GM12878 (cell line): Measurements from ENCODE around the gene DUSP22. TPM values are rescaled to one million over a fixed set of nuclear protein-coding genes. Genes with fewer than 3 reads are reported as not detected.

ENCODE experiments used
- ATAC-seq: fragments of 200-7000 bp; cut with Tn5 transposase; 3 replicates; pipeline ENCODE4 v1.9.1; 2020; ENCODE audit warnings: mild to moderate bottlenecking, moderate library complexity
- BruUV-seq: library from RNA; stranded (reverse); fragments of 400-500 nt; replicated peaks from 2 replicates; lab custom pipeline; 2021; lab: Mats Ljungman, UMichigan
- CTCF ChIA-PET: fragments of 300-600 bp; sonication (Branson Sonifier 250); formaldehyde crosslinking; extraction: SDS; loops from one replicate; lab custom pipeline; 2021; ENCODE audit warnings: inconsistent platforms; lab: Yijun Ruan, JAX
- POLR2A ChIA-PET: fragments of 350-600 bp; formaldehyde crosslinking; extraction: SDS; loops from one replicate; lab custom pipeline; 2021; ENCODE audit warnings: inconsistent platforms; lab: Charles Lee
- RAD21 ChIA-PET: fragments of 300-600 bp; sonication (Branson Sonifier 250); formaldehyde crosslinking; loops from one replicate; lab custom pipeline; 2023; ENCODE audit warnings: antibody characterized with exemption; ENCODE audit not compliant: unreplicated experiment; lab: Charles Lee
- SMC1A ChIA-PET: fragments of 300-600 bp; sonication (Branson Sonifier 250); formaldehyde crosslinking; loops from one replicate; lab custom pipeline; 2023; ENCODE audit not compliant: unreplicated experiment, uncharacterized antibody; lab: Charles Lee
- DNase-seq: peaks from one replicate; pipeline ENCODE4 v3.0.0-alpha.2; 2011; ENCODE audit warnings: low read depth, low spot score
- FAIRE-seq: peaks from 3 replicates; lab custom pipeline; 2011; peaks lifted over from hg19 to GRCh38; lab: Jason Lieb, UNC
- H2AFZ ChIP-seq: 2 replicates; pipeline ENCODE4 v1.6.0; 2011; ENCODE audit warnings: low read depth, low read length, control low read depth; ENCODE audit not compliant: control insufficient read depth
- H3K27ac ChIP-seq: 2 replicates; pipeline ENCODE4 v1.5.1; 2011; ENCODE audit warnings: control low read depth; ENCODE audit not compliant: control insufficient read depth, insufficient read depth
- H3K27me3 ChIP-seq, 2 experiments: replicated peaks in 1 of 2; 2 replicates each; pipeline versions ENCODE4 v1.6.0 to v1.6.1; 2011; ENCODE audit warnings: low read length in 1 of 2; ENCODE audit not compliant: control insufficient read depth in 2 of 2, insufficient read depth in 2 of 2
- H3K36me3 ChIP-seq, 2 experiments: 2 replicates each; pipeline ENCODE4 v1.5.1; 2011; ENCODE audit warnings: low read length in 1 of 2; ENCODE audit not compliant: control insufficient read depth in 2 of 2, insufficient read depth in 2 of 2
- H3K4me1 ChIP-seq: 2 replicates; pipeline ENCODE4 v1.6.1; 2011; ENCODE audit warnings: mild to moderate bottlenecking, low read length, moderate library complexity, mixed read lengths; ENCODE audit not compliant: control insufficient read depth, insufficient read depth
- H3K4me2 ChIP-seq: 2 replicates; pipeline ENCODE4 v1.6.0; 2011; ENCODE audit warnings: control low read depth; ENCODE audit not compliant: control insufficient read depth, insufficient read depth
- H3K4me3 ChIP-seq: fragments of 200-600 bp; sonication (generic); 2 replicates; pipeline ENCODE4 v1.5.1; 2016
- H3K79me2 ChIP-seq: 2 replicates; pipeline ENCODE4 v1.6.0; 2011; ENCODE audit warnings: low read length; ENCODE audit not compliant: control insufficient read depth, insufficient read depth
- H3K9ac ChIP-seq: 2 replicates; pipeline ENCODE4 v1.8.0; 2011; ENCODE audit warnings: low read length, control low read depth, mixed read lengths; ENCODE audit not compliant: control insufficient read depth, insufficient read depth
- H3K9me3 ChIP-seq: replicated peaks from 3 replicates; pipeline ENCODE4 v1.5.1; 2011; ENCODE audit warnings: mild to moderate bottlenecking, low read length; ENCODE audit not compliant: control insufficient read depth, insufficient read depth
- H4K20me1 ChIP-seq: 2 replicates; pipeline ENCODE4 v1.6.0; 2011; ENCODE audit not compliant: control insufficient read depth, insufficient read depth
- BCL11A ChIP-seq: IDR thresholded peaks from 2 replicates; pipeline ENCODE4 v1.6.1; 2011; ENCODE audit warnings: low read depth, low read length
- EED ChIP-seq: sonication (generic); IDR thresholded peaks from 2 replicates; pipeline ENCODE4 v1.6.1; 2016; ENCODE audit warnings: antibody characterized with exemption, low read depth
- EZH2 ChIP-seq: IDR thresholded peaks from 2 replicates; pipeline ENCODE4 v1.6.1; 2012; ENCODE audit warnings: low read depth, mild to moderate bottlenecking, control low read depth, inconsistent platforms, low read length, borderline replicate concordance; ENCODE audit not compliant: control insufficient read depth
- MYC ChIP-seq: IDR thresholded peaks from 2 replicates; pipeline ENCODE4 v1.6.1; 2011; ENCODE audit warnings: mild to moderate bottlenecking, low read length, moderate library complexity, inconsistent platforms; ENCODE audit not compliant: insufficient read depth, insufficient replicate concordance, insufficient read length, severe bottlenecking
- NR2F1 ChIP-seq: fragments of 450-650 bp; conservative IDR thresholded peaks from 2 replicates; pipeline ENCODE4 v1.6.1; 2017; ENCODE audit warnings: mild to moderate bottlenecking
- RFX5 ChIP-seq: IDR thresholded peaks from 2 replicates; pipeline ENCODE4 v1.6.1; 2011; ENCODE audit warnings: low read depth, low read length, improper control_type of control experiment
- SMAD1 ChIP-seq: fragments of 450-650 bp; IDR thresholded peaks from 2 replicates; pipeline ENCODE4 v1.6.1; 2018; ENCODE audit warnings: mild to moderate bottlenecking, low read depth; ENCODE audit not compliant: partially characterized antibody
- STAT3 ChIP-seq: IDR thresholded peaks from 2 replicates; pipeline ENCODE4 v1.6.1; 2011; ENCODE audit warnings: low read depth, low read length, improper control_type of control experiment
- TCF12 ChIP-seq: IDR thresholded peaks from 2 replicates; pipeline ENCODE4 v1.6.1; 2011; ENCODE audit warnings: low read depth, mild to moderate bottlenecking, low read length
- ZNF622 ChIP-seq: fragments of 450-650 bp; IDR thresholded peaks from 2 replicates; pipeline ENCODE4 v1.6.1; 2017; ENCODE audit warnings: mild to moderate bottlenecking, inconsistent platforms
- WGBS: methylation state at CpG from one replicate; pipeline ENCODE4 v1.1.6; 2016; ENCODE audit warnings: low lambda C conversion rate; ENCODE audit not compliant: insufficient replicate concordance, insufficient coverage; ENCODE audit errors: missing lambda C conversion rate; 5-methylcytosine and 5-hydroxymethylcytosine counted together
- in situ Hi-C: fragments of 300-500 bp; cut with MboI; formaldehyde crosslinking; loops from 9 replicates; pipeline ENCODE4 v1.14.3; 2018; ENCODE audit warnings: mixed read lengths
- intact Hi-C: fragments of 100-400 bp; cut with micrococcal nuclease; formaldehyde crosslinking; loops from one replicate; pipeline ENCODE4 v1.14.2; 2022; ENCODE audit not compliant: unreplicated experiment
- polyA plus RNA-seq, 11 experiments: library from polyadenylated mRNA; depleted of rRNA in 4 of 11; unstranded in 6 of 11; stranded (reverse) in 5 of 11; fragments of >200 nt; fragmentation: Nextera tagmentation in 4 of 11; fragmentation: Illumina TruSeq in 1 of 11; extraction: Ambion mirVana in 4 of 11; extraction: Trizol in 1 of 11; gene quantifications; 1 replicate in 1 of 11; 2 replicates in 10 of 11; pipeline versions ENCODE4 v1.2.1 to v1.2.3, GENCODE V29; 2011 to 2016; ENCODE audit warnings: inconsistent platforms in 2 of 11, missing spikeins in 2 of 11, low read depth in 1 of 11
- total RNA-seq, 4 experiments: library from RNA; depleted of rRNA in 3 of 4; stranded (reverse); fragments of >200 nt in 3 of 4; fragmentation: Illumina TruSeq in 1 of 4; extraction: Trizol in 1 of 4; gene quantifications; 2 replicates each; pipeline versions ENCODE4 v1.2.1 to v1.2.3, GENCODE V29; 2013 to 2021
- TF ChIP-seq, protein P1 (sequence below): fragments of 450-650 bp; formaldehyde crosslinking; IDR thresholded peaks from 2 replicates; pipeline ENCODE4 v1.4.0; 2020; ENCODE audit warnings: mild to moderate bottlenecking, moderate library complexity
- TF ChIP-seq, protein P2 (sequence below): IDR thresholded peaks from 2 replicates; pipeline ENCODE4 v1.6.1; 2012; ENCODE audit warnings: low read depth, low read length, improper control_type of control experiment
- TF ChIP-seq, protein P3 (sequence below): IDR thresholded peaks from 2 replicates; pipeline ENCODE4 v1.6.1; 2011; ENCODE audit warnings: borderline replicate concordance, low read depth, mild to moderate bottlenecking, moderate library complexity, mixed read lengths, low read length; ENCODE audit not compliant: insufficient read depth; ENCODE audit errors: extremely low read length
- TF ChIP-seq, protein P4 (sequence below): fragments of 450-650 bp; conservative IDR thresholded peaks from 2 replicates; pipeline ENCODE4 v1.6.1; 2017; ENCODE audit warnings: mild to moderate bottlenecking, moderate library complexity

Gene DUSP22
- total and polyA plus RNA-seq, 10 of the 15 experiments (the other 5 are each of a cell fraction or from before 2014, with no cell fraction given): 78.9 to 156 (median 107) TPM

DNA sequence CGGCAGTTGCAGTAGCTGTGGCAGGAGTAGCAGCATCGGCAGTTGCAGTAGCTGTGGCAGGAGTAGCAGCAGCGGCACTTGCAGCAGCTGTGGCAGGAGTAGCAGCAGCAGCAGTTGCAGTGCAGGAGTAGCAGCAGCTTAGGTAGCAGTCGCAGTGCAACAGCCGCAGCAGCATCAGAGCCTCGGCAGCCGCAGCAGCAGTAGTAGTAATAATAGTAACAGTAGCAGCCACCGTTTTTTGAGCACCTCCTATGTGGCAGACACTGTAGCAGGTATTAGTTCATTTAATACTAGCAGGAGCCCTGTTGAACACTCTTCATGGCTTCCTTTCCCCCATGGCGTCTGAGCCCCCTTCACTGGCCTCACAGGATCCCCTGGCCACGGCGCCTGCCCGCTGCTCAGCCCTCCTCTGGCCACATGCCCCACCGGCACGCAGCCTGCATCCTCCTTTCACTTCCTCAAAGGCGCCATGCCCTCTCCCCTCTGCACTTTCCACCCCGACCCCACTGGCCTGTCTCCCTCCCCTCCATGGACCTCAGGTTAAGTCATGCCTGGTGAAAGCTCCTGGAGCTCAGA, 80.1 kb downstream of the DUSP22 start (continued):
- peak; percentile 52 for TF ChIP-seq EED
- TF ChIP-seq BCL11A: 0 out of 2 replicates have a peak, but pooled peaks have one; percentile 9
- no peak for TF ChIP-seq TCF12
- no peak for TF ChIP-seq STAT3
- no peak for TF ChIP-seq ZNF622
- no peak for TF ChIP-seq RFX5
- TF ChIP-seq, protein P1, sequence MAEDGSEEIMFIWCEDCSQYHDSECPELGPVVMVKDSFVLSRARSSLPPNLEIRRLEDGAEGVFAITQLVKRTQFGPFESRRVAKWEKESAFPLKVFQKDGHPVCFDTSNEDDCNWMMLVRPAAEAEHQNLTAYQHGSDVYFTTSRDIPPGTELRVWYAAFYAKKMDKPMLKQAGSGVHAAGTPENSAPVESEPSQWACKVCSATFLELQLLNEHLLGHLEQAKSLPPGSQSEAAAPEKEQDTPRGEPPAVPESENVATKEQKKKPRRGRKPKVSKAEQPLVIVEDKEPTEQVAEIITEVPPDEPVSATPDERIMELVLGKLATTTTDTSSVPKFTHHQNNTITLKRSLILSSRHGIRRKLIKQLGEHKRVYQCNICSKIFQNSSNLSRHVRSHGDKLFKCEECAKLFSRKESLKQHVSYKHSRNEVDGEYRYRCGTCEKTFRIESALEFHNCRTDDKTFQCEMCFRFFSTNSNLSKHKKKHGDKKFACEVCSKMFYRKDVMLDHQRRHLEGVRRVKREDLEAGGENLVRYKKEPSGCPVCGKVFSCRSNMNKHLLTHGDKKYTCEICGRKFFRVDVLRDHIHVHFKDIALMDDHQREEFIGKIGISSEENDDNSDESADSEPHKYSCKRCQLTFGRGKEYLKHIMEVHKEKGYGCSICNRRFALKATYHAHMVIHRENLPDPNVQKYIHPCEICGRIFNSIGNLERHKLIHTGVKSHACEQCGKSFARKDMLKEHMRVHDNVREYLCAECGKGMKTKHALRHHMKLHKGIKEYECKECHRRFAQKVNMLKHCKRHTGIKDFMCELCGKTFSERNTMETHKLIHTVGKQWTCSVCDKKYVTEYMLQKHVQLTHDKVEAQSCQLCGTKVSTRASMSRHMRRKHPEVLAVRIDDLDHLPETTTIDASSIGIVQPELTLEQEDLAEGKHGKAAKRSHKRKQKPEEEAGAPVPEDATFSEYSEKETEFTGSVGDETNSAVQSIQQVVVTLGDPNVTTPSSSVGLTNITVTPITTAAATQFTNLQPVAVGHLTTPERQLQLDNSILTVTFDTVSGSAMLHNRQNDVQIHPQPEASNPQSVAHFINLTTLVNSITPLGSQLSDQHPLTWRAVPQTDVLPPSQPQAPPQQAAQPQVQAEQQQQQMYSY: no peak
- TF ChIP-seq, all 136 proteins: peak for 18

DNA sequence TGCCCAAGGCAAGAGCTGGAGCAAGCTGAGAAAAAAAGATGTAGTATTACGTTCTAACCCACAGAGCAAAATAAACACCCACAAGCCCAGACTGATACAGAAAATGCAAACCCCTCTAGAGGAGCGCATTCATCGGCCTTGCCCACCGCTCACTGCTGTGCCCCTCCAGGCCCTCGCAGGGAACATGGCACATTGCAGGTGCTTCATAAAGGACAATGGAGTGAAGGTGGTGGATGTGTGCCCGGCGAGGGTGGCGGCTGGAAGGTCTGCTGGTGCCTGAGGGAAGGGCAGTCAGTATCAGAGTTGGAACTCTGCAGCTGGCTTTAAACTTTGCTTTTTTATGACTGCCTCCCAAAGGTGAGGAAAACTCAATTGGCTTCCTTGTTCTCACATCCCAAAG, 80.7 kb downstream of the DUSP22 start:
- no peaks in the 10 kb centered on the region for H3K27me3 ChIP-seq
- no peak overlapping the region for H3K27ac ChIP-seq
- RAD21 ChIA-PET: interaction anchor here (1.0 to 1.5 kb wide), 3 partner anchors 27 to 145 kb away, joined by 3 to 5 read pairs (median 4); no protein-coding TSS in a partner anchor
- H3K9ac ChIP-seq: no peak overlapping the region
- H3K4me3 ChIP-seq: no peak overlapping the region
- H3K79me2 ChIP-seq: no peaks in the 10 kb centered on the region
- DNase-seq (no peak), FAIRE-seq (no peak), ATAC-seq (no peak; the same call in 2 of the 3 replicates)
- SMC1A ChIA-PET: interaction anchor here (0.8 to 3.6 kb wide), 10 partner anchors 8 to 51 kb away, joined by 3 to 13 read pairs (median 4); no protein-coding TSS in a partner anchor
- intact Hi-C loops (no loop called here), in situ Hi-C loops (no loop called here)
- H3K9me3 ChIP-seq: no peaks in the 10 kb centered on the region; the same call in 2 of the 3 replicates
- H2AFZ ChIP-seq: no peak overlapping the region
- peak overlapping the region; percentile 67; the same call in 1 of the 2 replicates for H3K4me2 ChIP-seq
- WGBS: 71% methylated on average over 8 of the region's 8 CpGs
- POLR2A ChIA-PET: no interaction called here
- H3K4me1 ChIP-seq: peaks cover 25% of the 10 kb centered on the region
- no TSS peak for BruUV-seq
- no peaks in the 10 kb centered on the region for H4K20me1 ChIP-seq
- H3K36me3 ChIP-seq: no peaks in the 10 kb centered on the region
- CTCF ChIA-PET: interaction anchor here (1.0 to 1.9 kb wide), 3 partner anchors 17 to 34 kb away, joined by 3 to 8 read pairs (median 4); partner anchors contain the start of gene IRF4
- TF ChIP-seq NR2F1 (no peak), MYC (no peak), EZH2 (no peak), SMAD1 (no peak)
- TF ChIP-seq, protein P2, sequence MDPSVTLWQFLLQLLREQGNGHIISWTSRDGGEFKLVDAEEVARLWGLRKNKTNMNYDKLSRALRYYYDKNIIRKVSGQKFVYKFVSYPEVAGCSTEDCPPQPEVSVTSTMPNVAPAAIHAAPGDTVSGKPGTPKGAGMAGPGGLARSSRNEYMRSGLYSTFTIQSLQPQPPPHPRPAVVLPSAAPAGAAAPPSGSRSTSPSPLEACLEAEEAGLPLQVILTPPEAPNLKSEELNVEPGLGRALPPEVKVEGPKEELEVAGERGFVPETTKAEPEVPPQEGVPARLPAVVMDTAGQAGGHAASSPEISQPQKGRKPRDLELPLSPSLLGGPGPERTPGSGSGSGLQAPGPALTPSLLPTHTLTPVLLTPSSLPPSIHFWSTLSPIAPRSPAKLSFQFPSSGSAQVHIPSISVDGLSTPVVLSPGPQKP: no peak
- TF ChIP-seq, protein P3, sequence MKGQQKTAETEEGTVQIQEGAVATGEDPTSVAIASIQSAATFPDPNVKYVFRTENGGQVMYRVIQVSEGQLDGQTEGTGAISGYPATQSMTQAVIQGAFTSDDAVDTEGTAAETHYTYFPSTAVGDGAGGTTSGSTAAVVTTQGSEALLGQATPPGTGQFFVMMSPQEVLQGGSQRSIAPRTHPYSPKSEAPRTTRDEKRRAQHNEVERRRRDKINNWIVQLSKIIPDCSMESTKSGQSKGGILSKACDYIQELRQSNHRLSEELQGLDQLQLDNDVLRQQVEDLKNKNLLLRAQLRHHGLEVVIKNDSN: no peak
- TF ChIP-seq, protein P4, sequence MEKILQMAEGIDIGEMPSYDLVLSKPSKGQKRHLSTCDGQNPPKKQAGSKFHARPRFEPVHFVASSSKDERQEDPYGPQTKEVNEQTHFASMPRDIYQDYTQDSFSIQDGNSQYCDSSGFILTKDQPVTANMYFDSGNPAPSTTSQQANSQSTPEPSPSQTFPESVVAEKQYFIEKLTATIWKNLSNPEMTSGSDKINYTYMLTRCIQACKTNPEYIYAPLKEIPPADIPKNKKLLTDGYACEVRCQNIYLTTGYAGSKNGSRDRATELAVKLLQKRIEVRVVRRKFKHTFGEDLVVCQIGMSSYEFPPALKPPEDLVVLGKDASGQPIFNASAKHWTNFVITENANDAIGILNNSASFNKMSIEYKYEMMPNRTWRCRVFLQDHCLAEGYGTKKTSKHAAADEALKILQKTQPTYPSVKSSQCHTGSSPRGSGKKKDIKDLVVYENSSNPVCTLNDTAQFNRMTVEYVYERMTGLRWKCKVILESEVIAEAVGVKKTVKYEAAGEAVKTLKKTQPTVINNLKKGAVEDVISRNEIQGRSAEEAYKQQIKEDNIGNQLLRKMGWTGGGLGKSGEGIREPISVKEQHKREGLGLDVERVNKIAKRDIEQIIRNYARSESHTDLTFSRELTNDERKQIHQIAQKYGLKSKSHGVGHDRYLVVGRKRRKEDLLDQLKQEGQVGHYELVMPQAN: no peak
